Measurements from ENCODE around the gene TLCD2.

GRCh38 chr17:1727258-1727789 is 17.1 kb upstream of the TLCD2 start:
- TF ChIP-seq CTCF (IDR thresholded peaks at IDR 0.05) (no peak), POLR2A (IDR thresholded peaks at IDR 0.05) (no peak), EP300 (IDR thresholded peaks at IDR 0.05) (no peak)

Data from ovary (tissue), 3 donors.